ENCODE measurements around the gene ADGRV1.

Gene ADGRV1

GRCh38 chr5:90881626-90882150, 323.1 kb downstream of the ADGRV1 start:
- DNase-seq: no peak

- no peak for DNase-seq
Observed at GRCh38 chr5:90882448-90882847, 323.9 kb downstream of the ADGRV1 start.

- DNase-seq: no peak
Observed at GRCh38 chr5:90885180-90885868, 326.7 kb downstream of the ADGRV1 start.

GRCh38 chr5:90886381-90886780, 327.8 kb downstream of the ADGRV1 start:
- DNase-seq: no peak

- peak; percentile 42 for DNase-seq
Observed at GRCh38 chr5:90888511-90889324, 330.1 kb downstream of the ADGRV1 start.

- DNase-seq: no peak
Observed at GRCh38 chr5:90889325-90889600, 330.7 kb downstream of the ADGRV1 start.

GRCh38 chr5:90890180-90890579, 331.6 kb downstream of the ADGRV1 start:
- DNase-seq: no peak

GRCh38 chr5:90894866-90895420, 336.3 kb downstream of the ADGRV1 start:
- DNase-seq: no peak

GRCh38 chr5:90897618-90898017, 339.0 kb downstream of the ADGRV1 start:
- peak; percentile 48 for DNase-seq

GRCh38 chr5:90898326-90899013, 339.9 kb downstream of the ADGRV1 start:
- no peak for DNase-seq

- DNase-seq: no peak
Observed at GRCh38 chr5:90899014-90899604, 340.5 kb downstream of the ADGRV1 start.

GRCh38 chr5:90901261-90901660, 342.7 kb downstream of the ADGRV1 start:
- no peak for DNase-seq

- no peak for DNase-seq
Observed at GRCh38 chr5:90902170-90902569, 343.6 kb downstream of the ADGRV1 start.

GRCh38 chr5:90902651-90903386, 344.2 kb downstream of the ADGRV1 start:
- DNase-seq: no peak

GRCh38 chr5:90909101-90909503, 350.5 kb downstream of the ADGRV1 start:
- DNase-seq: no peak

- no peak for DNase-seq
Observed at GRCh38 chr5:90909940-90910339, 351.3 kb downstream of the ADGRV1 start.

GRCh38 chr5:90911169-90911568, 352.6 kb downstream of the ADGRV1 start:
- no peak for DNase-seq

- DNase-seq: no peak
Observed at GRCh38 chr5:90912476-90912875, 353.9 kb downstream of the ADGRV1 start.

GRCh38 chr5:90915393-90915792, 356.8 kb downstream of the ADGRV1 start:
- no peak for DNase-seq

- no peak for DNase-seq
Observed at GRCh38 chr5:90916947-90917800, 358.6 kb downstream of the ADGRV1 start.

- no peak for DNase-seq
Observed at GRCh38 chr5:90917928-90918668, 359.5 kb downstream of the ADGRV1 start.

All from NCI-H446 treated with DMSO at 0.1 percent for 48 hours (cell line).